Upper lobe of right lung (tissue), 1 donor: Measurements from ENCODE around the gene PARD3. TPM values are rescaled to one million over a fixed set of nuclear protein-coding genes. Genes with fewer than 3 reads are reported as not detected.
"Not testable (repeated sequence)": the region's sequence is repeated elsewhere in the genome, so short reads cannot be mapped to it uniquely, and the experiment has no call there.

ENCODE experiments used
- ATAC-seq: fragments of 200-7000 bp; cut with Tn5 transposase; one replicate; pipeline ENCODE4 v1.9.1; 2020; ENCODE audit warnings: mild to moderate bottlenecking, moderate library complexity
- DNase-seq: peaks from one replicate; pipeline ENCODE4 v3.0.0-alpha.2; 2020
- H3K27ac ChIP-seq: fragments of 200-600 bp; one replicate; pipeline ENCODE4 v1.8.0; 2022
- H3K27me3 ChIP-seq: fragments of 200-600 bp; one replicate; pipeline ENCODE4 v1.8.0; 2022; ENCODE audit warnings: mild to moderate bottlenecking
- H3K36me3 ChIP-seq: fragments of 200-600 bp; one replicate; pipeline ENCODE4 v1.8.0; 2022
- H3K4me1 ChIP-seq: fragments of 200-600 bp; one replicate; pipeline ENCODE4 v1.8.0; 2022
- H3K4me3 ChIP-seq: fragments of 200-600 bp; one replicate; pipeline ENCODE4 v1.8.0; 2022; ENCODE audit warnings: mild to moderate bottlenecking
- H3K9me3 ChIP-seq: fragments of 200-600 bp; one replicate; pipeline ENCODE4 v1.8.0; 2022
- CTCF ChIP-seq: fragments of 200-600 bp; IDR thresholded peaks from one replicate; pipeline ENCODE4 v1.8.0; 2022; ENCODE audit warnings: antibody characterized with exemption
- intact Hi-C: fragments of 100-400 bp; cut with DNase I; formaldehyde crosslinking; loops from one replicate; pipeline ENCODE4 v1.11.0; 2022
- total RNA-seq: library from RNA; stranded (reverse); fragmentation: NEBNext Ultra II Directional; extraction: Animal tissue kit (Norgen Biotek cat#: 25700); gene quantifications from one replicate; pipeline ENCODE4 v1.2.1, GENCODE V29; 2021
- donor health status: DM: no; HTN: yes; CAD: no; lungs with severe emphysema.

PARD3 gene
- total RNA-seq, 1 donor from 2014 or later: 38.5 TPM

- ATAC-seq: no peak
- H3K4me3 ChIP-seq: no peak overlapping the region
- intact Hi-C loops: no loop called here
- no peak for TF ChIP-seq CTCF
- H3K4me1 ChIP-seq: no peaks in the 10 kb centered on the region
- no peak overlapping the region for H3K27ac ChIP-seq
- H3K9me3 ChIP-seq: no peaks in the 10 kb centered on the region
- no peak for DNase-seq
- H3K27me3 ChIP-seq: no peaks in the 10 kb centered on the region
- H3K36me3 ChIP-seq: no peaks in the 10 kb centered on the region
Observed at GRCh38 chr10:34462056-34462455, 353.0 kb downstream of the PARD3 start.

- ATAC-seq (no peak), DNase-seq (no peak)
- no peak for TF ChIP-seq CTCF
- H3K27me3 ChIP-seq: no peaks in the 10 kb centered on the region
- H3K4me1 ChIP-seq: no peaks in the 10 kb centered on the region
- H3K36me3 ChIP-seq: no peaks in the 10 kb centered on the region
- intact Hi-C loops: no loop called here
- H3K27ac ChIP-seq: no peak overlapping the region
- H3K9me3 ChIP-seq: no peaks in the 10 kb centered on the region
- no peak overlapping the region for H3K4me3 ChIP-seq
Observed at GRCh38 chr10:34454590-34455261, 360.4 kb downstream of the PARD3 start.

GRCh38 chr10:34449836-34450235, 365.3 kb downstream of the PARD3 start:
- intact Hi-C loops: no loop called here
- Histone ChIP-seq H3K9me3 (no peaks in the 10 kb centered on the region), H3K27me3 (no peaks in the 10 kb centered on the region), H3K36me3 (no peaks in the 10 kb centered on the region), H3K4me1 (no peaks in the 10 kb centered on the region), H3K27ac (no peak overlapping the region), H3K4me3 (no peak overlapping the region)
- no peak for TF ChIP-seq CTCF
- no peak for ATAC-seq
- DNase-seq: no peak

GRCh38 chr10:34446049-34446448, 369.0 kb downstream of the PARD3 start:
- Histone ChIP-seq H3K4me1 (no peaks in the 10 kb centered on the region), H3K36me3 (no peaks in the 10 kb centered on the region), H3K27ac (no peak overlapping the region), H3K9me3 (no peaks in the 10 kb centered on the region), H3K4me3 (no peak overlapping the region), H3K27me3 (no peaks in the 10 kb centered on the region)
- intact Hi-C loops: no loop called here
- ATAC-seq (no peak), DNase-seq (no peak)
- TF ChIP-seq CTCF: no peak

GRCh38 chr10:34444223-34445183, 370.6 kb downstream of the PARD3 start:
- Histone ChIP-seq H3K9me3 (no peaks in the 10 kb centered on the region), H3K4me3 (no peak overlapping the region), H3K27ac (no peak overlapping the region), H3K27me3 (no peaks in the 10 kb centered on the region), H3K36me3 (no peaks in the 10 kb centered on the region), H3K4me1 (no peaks in the 10 kb centered on the region)
- intact Hi-C loops: no loop called here
- DNase-seq: no peak
- no peak for ATAC-seq
- no peak for TF ChIP-seq CTCF

GRCh38 chr10:34439386-34439785, 375.7 kb downstream of the PARD3 start:
- H3K27ac ChIP-seq, H3K4me1 ChIP-seq, H3K27me3 ChIP-seq, H3K36me3 ChIP-seq, DNase-seq, H3K9me3 ChIP-seq, H3K4me3 ChIP-seq, intact Hi-C loops: not testable (repeated sequence)
- ATAC-seq: peak; percentile 24
